Measurements from ENCODE around the gene ZNF783. TPM values are rescaled to one million over a fixed set of nuclear protein-coding genes. Genes with fewer than 3 reads are reported as not detected.

Gene ZNF783
- total and polyA plus RNA-seq, 3 donors from 2014 or later = 15.0 to 41.1 (median 30.5) TPM

- no peaks in the 10 kb centered on the region for H3K27me3 ChIP-seq
- DNase-seq = no peak
- H3K27ac ChIP-seq = no peak overlapping the region
- no peaks in the 10 kb centered on the region for H3K9me3 ChIP-seq
- TF ChIP-seq POLR2A (IDR thresholded peaks at IDR 0.05) = no peak
- TF ChIP-seq CTCF (IDR thresholded peaks at IDR 0.05) = no peak
- H3K36me3 ChIP-seq (ENCODE audit: low read depth, missing control alignments) = no peaks in the 10 kb centered on the region
- 78 to 93% methylated on average over 4 of the region's 4 CpGs for WGBS, 2 donors
- intact Hi-C loops (cut with DNase I; ENCODE audit: low total_unique reads) = no loop called here
- no peaks in the 10 kb centered on the region for H3K4me1 ChIP-seq
- H3K4me3 ChIP-seq = no peak overlapping the region
These were observed 49.1 kb downstream of the ZNF783 start for GRCh38 chr7:149310990-149311573.

GRCh38 chr7:149313981-149314380, 52.0 kb downstream of the ZNF783 start:
- WGBS, 2 donors = 85 to 94% methylated on average over 2 of the region's 2 CpGs
- intact Hi-C loops (cut with DNase I; ENCODE audit: low total_unique reads) = no loop called here
- Histone ChIP-seq H3K4me1 (no peaks in the 10 kb centered on the region), H3K27ac (no peak overlapping the region), H3K9me3 (no peaks in the 10 kb centered on the region), H3K36me3 (ENCODE audit: low read depth, missing control alignments) (no peaks in the 10 kb centered on the region), H3K4me3 (no peak overlapping the region), H3K27me3 (no peaks in the 10 kb centered on the region)
- no peak for DNase-seq
- TF ChIP-seq CTCF (IDR thresholded peaks at IDR 0.05) (no peak), POLR2A (IDR thresholded peaks at IDR 0.05) (no peak)

- TF ChIP-seq POLR2A (IDR thresholded peaks at IDR 0.05) (no peak), CTCF (IDR thresholded peaks at IDR 0.05) (no peak)
- no peaks in the 10 kb centered on the region for H3K9me3 ChIP-seq
- no peaks in the 10 kb centered on the region for H3K36me3 ChIP-seq (ENCODE audit: low read depth, missing control alignments)
- H3K4me3 ChIP-seq = no peak overlapping the region
- no peaks in the 10 kb centered on the region for H3K27me3 ChIP-seq
- H3K27ac ChIP-seq = no peak overlapping the region
- no peak for DNase-seq
- no peaks in the 10 kb centered on the region for H3K4me1 ChIP-seq
- intact Hi-C loops (cut with DNase I; ENCODE audit: low total_unique reads) = no loop called here
These were observed 54.6 kb downstream of the ZNF783 start for GRCh38 chr7:149316606-149317005.

- DNase-seq = no peak
- intact Hi-C loops (cut with DNase I; ENCODE audit: low total_unique reads) = no loop called here
These were observed 55.5 kb downstream of the ZNF783 start for GRCh38 chr7:149317496-149317895.

More at GRCh38 chr7:149317496-149317895, 55.5 kb downstream of the ZNF783 start:
- Histone ChIP-seq H3K36me3 (ENCODE audit: low read depth, missing control alignments) (no peaks in the 10 kb centered on the region), H3K4me1 (no peaks in the 10 kb centered on the region), H3K27me3 (no peaks in the 10 kb centered on the region), H3K9me3 (no peaks in the 10 kb centered on the region), H3K4me3 (no peak overlapping the region), H3K27ac (no peak overlapping the region)
- TF ChIP-seq POLR2A (IDR thresholded peaks at IDR 0.05) (no peak), CTCF (IDR thresholded peaks at IDR 0.05) (no peak)
- 89 to 100% methylated on average over 1 of the region's 1 CpG for WGBS, 2 donors
